ENCODE data around the gene ALG12. TPM values are rescaled to one million over a fixed set of nuclear protein-coding genes. Genes with fewer than 3 reads are reported as not detected.
"Not testable (repeated sequence)": the region's sequence is repeated elsewhere in the genome, so short reads cannot be mapped to it uniquely, and the experiment has no call there.

ALG12 gene
- polyA plus RNA-seq, 1 donor from 2014 or later = 14.3 TPM

- not testable (repeated sequence) for H3K9me3 ChIP-seq (ENCODE audit: low read length); H3K9me2 ChIP-seq (ENCODE audit: insufficient read depth, low read length); H4K20me1 ChIP-seq (ENCODE audit: insufficient read depth); H3K4me3 ChIP-seq (ENCODE audit: low read length); H3K9ac ChIP-seq (ENCODE audit: low read length); H2AFZ ChIP-seq (ENCODE audit: low read depth, low read length); H3K36me3 ChIP-seq (ENCODE audit: insufficient read depth, low read length); H3K27ac ChIP-seq (ENCODE audit: low read length); H3F3A ChIP-seq (ENCODE audit: insufficient read depth, low read length, poor library complexity, severe bottlenecking); H3K79me2 ChIP-seq (replicated peaks; ENCODE audit: insufficient read depth, low read length); H3K27me3 ChIP-seq (ENCODE audit: insufficient read depth, low read depth, low read length); H3K4me2 ChIP-seq (ENCODE audit: low read length)
Measured at GRCh38 chr22:49945042-49945794, 27.0 kb upstream of the ALG12 start.

GRCh38 chr22:49944399-49944891, 26.2 kb upstream of the ALG12 start:
- no peak overlapping the region for H3K4me2 ChIP-seq (ENCODE audit: low read length)
- no peak overlapping the region for H3K4me3 ChIP-seq (ENCODE audit: low read length)
- no peaks in the 10 kb centered on the region for H3K27me3 ChIP-seq (ENCODE audit: insufficient read depth, low read depth, low read length)
- no peaks in the 10 kb centered on the region for H3F3A ChIP-seq (ENCODE audit: insufficient read depth, low read length, poor library complexity, severe bottlenecking)
- H3K27ac ChIP-seq (ENCODE audit: low read length) = no peak overlapping the region
- no peak overlapping the region for H3K9ac ChIP-seq (ENCODE audit: low read length)
- no peaks in the 10 kb centered on the region for H3K79me2 ChIP-seq (replicated peaks; ENCODE audit: insufficient read depth, low read length)
- no peaks in the 10 kb centered on the region for H3K9me2 ChIP-seq (ENCODE audit: insufficient read depth, low read length)
- no peaks in the 10 kb centered on the region for H3K9me3 ChIP-seq (ENCODE audit: low read length)
- no peak overlapping the region for H2AFZ ChIP-seq (ENCODE audit: low read depth, low read length)
- H4K20me1 ChIP-seq (ENCODE audit: insufficient read depth) = no peaks in the 10 kb centered on the region
- no peaks in the 10 kb centered on the region for H3K36me3 ChIP-seq (ENCODE audit: insufficient read depth, low read length)
- no peak for TF ChIP-seq SMC3 (conservative IDR thresholded peaks at IDR 0.05; ENCODE audit: poor library complexity)
- TF ChIP-seq EZH2 (IDR thresholded peaks at IDR 0.05; ENCODE audit: borderline replicate concordance, insufficient read depth, low read length, poor library complexity, severe bottlenecking) = no peak
- no peak for TF ChIP-seq POLR2AphosphoS5 (IDR thresholded peaks at IDR 0.05)
- no peak for TF ChIP-seq MXI1 (conservative IDR thresholded peaks at IDR 0.05; ENCODE audit: poor library complexity, severe bottlenecking)
- no peak for TF ChIP-seq RAD21 (conservative IDR thresholded peaks at IDR 0.05)
- TF ChIP-seq TAF1 (IDR thresholded peaks at IDR 0.05; ENCODE audit: low read depth) = no peak
- TF ChIP-seq REST (IDR thresholded peaks at IDR 0.05; ENCODE audit: borderline replicate concordance) = no peak
- TF ChIP-seq EP300 (conservative IDR thresholded peaks at IDR 0.05; ENCODE audit: poor library complexity, severe bottlenecking) = no peak
- TF ChIP-seq CTCF (IDR thresholded peaks at IDR 0.05; ENCODE audit: poor library complexity, severe bottlenecking) = no peak

Measured in neural cell (in vitro differentiated cells).